ENCODE results near the gene PTX4.
"Not testable (repeated sequence)": the region's sequence is repeated elsewhere in the genome, so short reads cannot be mapped to it uniquely, and the experiment has no call there.

The PTX4 gene

DNA sequence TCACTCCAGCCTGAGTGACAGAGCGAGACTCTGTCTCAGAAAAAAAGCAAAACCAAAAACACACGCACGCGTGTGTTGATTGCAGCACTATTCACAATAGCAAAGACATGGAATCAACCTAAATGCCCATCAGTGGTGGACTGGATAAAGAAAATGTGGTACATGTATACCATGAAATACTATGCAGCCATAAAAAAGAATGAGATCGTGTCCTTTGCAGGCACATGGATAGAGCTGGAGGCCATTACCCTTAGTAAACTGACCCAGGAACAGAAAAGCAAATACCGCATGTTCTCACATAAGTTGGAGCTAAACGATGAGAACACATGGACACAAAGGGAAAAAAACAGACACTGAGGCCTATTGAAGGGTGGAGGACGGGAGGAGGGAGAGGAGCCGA, 9.8 kb downstream of the PTX4 start:
- DNase-seq, result not testable (repeated sequence)

DNA sequence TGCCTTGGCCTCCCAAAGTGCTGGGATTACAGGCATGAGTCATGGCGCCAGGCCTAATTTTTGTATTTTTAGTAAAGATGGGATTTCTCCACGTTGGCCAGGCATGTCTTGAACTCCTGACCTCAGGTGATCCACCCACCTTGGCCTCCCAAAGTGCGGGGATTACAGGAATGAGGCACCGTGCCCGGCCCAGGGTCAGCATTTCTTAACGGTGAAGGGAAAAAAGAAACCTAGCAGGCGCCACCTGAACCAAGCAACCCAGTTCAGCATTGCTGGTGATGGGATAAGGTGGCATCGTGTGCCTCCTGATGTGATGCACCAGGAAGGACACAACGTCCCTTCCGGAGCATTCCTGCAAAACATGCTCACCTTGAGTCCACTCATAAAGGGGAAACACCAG, 11.7 kb downstream of the PTX4 start:
- DNase-seq, result no peak

DNA sequence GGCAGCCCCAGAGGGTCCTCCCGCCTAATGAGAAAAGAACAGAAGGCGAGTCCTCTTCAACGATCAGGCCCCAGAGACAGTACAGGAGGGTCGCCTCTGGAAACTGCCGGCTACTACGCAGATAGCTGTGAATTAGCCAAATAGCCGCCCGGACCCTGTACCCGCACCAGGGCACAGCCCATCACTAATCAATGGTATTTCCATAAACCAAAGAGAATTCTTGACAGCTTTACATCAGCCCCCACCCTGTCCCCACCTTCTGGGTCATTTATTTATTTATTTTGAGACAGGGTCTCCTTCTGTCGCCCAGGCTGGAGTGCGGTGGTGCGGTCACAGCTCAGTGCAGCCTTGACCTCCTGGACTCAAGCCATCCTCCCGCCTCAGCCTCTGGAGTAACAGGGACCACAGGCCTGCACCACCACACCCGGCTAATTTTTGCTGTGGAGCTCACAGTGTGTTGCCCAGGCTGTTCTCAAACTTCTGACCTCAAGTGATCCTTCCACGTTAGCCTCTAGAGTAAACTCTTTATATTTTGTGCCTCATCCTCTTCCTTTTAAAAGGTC, 13.1 kb downstream of the PTX4 start:
- no peak for DNase-seq

GRCh38 chr16:1474796-1475551, 13.8 kb downstream of the PTX4 start, which contains the start of gene CLCN7:
Gene CLCN7 (minus strand): TSS chr16:1475028. CDS start chr16:1474974, 54 bp downstream.
- DNase-seq, result peak; percentile 79 to 86

- no peak for DNase-seq
These were observed 14.5 kb downstream of the PTX4 start for GRCh38 chr16:1474082-1474795.

- no peak for DNase-seq
These were observed 15.8 kb downstream of the PTX4 start for GRCh38 chr16:1472974-1473373.

DNA sequence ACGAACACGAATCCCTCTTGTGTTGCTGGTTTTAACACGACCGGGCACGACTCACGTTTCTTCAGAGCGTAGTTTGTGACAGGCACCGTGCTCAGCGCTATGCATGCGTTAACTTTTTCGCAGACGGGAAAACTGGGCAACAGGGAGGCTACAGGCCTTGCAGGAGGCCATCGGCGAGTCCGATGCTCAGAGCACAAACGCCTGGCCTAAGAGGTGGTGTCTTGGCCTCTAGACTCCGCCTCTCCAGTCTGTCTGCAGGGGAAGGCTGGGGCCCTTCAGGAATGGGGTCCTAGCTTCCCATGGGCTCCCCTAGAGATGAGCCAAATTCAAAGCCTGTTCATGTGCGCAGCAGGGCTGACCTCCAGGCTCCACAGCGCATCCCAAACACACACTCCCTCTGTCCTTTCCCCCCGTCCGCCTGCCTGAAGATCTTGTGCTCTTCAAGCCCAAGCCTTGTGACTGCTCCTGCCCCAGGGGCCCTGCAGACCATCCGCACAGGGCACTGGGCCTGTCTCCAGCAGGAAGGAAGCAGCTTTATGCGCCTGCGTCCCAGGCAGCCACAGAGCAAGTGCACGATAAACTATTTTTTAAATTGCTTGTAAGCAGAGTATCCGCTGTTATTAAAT, 17.1 kb downstream of the PTX4 start:
- no peak for DNase-seq

GRCh38 chr16:1470481-1471251, 18.1 kb downstream of the PTX4 start:
- no peak for DNase-seq

- no peak for DNase-seq
These were observed 19.0 kb downstream of the PTX4 start for GRCh38 chr16:1469693-1470201.

DNA sequence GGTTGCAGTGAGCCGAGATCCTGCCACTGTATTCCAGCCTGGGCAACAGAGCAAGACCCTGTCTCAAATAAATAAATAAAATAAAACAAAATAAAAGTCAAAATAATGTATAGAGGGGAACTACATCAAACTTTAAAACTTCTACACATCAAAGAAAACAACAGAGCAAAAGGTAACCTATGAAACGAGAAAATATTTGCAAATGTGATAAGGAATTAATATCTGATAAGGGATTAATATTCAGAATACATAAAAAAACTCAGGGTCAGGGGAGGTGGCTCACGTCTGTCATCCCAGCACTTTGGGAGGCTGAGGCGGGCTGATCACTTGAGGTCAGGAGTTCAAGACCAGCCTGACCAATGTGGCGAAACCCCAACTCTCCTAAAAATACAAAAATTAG, 19.6 kb downstream of the PTX4 start:
- not testable (repeated sequence) for DNase-seq

DNA sequence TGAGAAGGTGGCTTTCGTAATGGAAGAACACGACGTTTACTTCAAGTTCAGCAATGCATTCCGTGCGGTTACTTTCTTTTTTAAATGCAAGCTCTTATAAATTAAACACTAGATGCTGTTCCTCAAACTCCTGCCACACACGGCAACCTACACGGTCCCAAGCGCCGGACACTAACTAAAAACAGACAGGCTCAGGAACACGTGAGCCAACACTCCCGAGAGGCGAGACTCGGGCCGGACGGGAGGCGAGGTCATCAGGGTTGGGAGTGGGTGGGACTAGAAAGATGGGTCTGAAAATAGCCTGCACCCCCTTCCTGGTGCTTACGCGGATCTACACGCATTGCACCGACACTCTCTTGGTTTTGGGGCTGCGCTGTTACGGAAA, 20.3 kb downstream of the PTX4 start:
- no peak for DNase-seq

- no peak for DNase-seq
These were observed 21.7 kb downstream of the PTX4 start for GRCh38 chr16:1466968-1467521.

GRCh38 chr16:1466054-1466453, 22.7 kb downstream of the PTX4 start:
- no peak for DNase-seq

DNA sequence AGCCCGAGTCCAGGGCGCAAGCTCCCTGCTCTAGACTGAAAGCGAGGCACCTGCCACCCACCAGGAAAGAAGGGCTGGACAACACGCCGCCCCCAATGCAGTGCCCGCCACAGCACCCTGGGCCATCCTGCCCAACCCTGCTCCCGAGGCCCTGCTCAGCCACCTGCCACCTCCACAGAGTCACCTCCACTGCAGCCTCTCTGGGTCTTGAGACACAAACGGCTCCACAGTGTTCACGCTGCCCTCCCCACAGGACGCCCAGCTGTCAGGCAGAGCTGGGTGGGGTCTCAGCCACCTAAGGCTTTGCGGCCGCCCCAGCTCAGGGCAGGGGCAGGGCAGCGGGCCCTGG, 23.2 kb downstream of the PTX4 start:
- DNase-seq, result no peak

DNA sequence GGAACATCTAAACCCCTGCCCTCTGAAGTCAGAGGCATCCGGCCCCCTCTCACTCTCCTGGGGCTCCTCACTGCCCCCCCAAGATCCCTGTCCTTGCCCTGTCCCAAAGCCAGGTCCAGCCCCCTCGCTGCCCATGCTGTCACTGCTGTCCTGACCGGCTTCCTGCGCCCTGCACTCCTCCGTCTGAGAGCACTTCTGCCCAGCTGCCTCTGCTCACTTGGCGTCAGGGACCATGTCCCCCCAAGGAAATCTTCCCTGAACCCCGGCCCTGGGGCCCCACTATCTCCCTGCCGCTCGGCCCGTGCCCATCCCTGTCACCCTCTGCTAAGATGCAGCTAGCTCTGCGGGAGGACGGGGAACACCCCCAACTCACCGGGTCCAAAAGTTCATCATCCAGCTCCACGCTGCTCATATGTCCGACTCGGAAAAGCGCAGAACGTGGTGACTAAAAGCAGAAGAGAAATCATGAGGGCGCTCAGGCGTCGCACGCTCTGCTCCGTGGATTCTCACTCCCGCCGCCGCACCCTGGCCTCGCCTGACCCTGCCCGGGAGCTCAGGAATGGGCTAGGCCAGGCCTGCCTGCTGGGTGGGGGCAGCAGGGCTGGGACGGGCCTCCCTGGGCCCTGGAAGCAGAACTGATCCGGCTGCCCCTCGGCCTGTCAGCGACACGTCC, 23.7 kb downstream of the PTX4 start:
- no peak for DNase-seq

DNA sequence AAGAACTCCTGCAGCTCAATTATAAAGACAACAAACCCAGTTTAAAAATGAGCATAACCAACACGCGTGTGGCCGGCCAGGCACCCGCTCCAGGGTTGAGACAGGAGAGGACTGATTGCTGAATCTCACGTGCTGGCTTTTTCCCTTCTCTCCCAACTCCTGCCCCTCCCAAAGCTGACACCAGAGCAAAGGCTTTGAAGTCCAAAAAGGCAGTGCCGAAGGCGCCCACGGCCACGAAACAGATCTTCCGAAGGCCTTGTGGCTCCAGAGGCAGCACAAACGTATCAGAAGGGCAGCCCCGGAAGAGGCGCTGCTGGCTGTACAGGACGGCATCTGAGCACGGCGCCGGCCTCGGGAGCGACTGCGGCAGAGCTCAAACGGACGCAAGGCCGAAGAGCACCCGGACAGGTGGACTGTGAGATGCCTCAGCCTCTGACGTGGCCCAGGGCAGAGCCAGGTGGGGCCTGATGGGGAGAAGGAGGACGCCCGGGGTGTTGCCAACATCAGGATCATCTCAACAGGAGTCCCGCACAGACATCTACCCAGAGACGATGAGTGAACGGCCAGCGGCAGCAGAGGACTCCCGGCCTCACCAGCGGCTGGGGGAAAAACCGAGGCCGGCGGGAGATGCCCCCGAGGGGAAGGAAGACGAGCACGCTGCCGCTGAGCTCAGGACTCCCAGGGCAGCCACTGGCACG, 24.4 kb downstream of the PTX4 start:
- DNase-seq, result no peak

GRCh38 chr16:1461146-1461545, 27.6 kb downstream of the PTX4 start:
- no peak for DNase-seq

DNA sequence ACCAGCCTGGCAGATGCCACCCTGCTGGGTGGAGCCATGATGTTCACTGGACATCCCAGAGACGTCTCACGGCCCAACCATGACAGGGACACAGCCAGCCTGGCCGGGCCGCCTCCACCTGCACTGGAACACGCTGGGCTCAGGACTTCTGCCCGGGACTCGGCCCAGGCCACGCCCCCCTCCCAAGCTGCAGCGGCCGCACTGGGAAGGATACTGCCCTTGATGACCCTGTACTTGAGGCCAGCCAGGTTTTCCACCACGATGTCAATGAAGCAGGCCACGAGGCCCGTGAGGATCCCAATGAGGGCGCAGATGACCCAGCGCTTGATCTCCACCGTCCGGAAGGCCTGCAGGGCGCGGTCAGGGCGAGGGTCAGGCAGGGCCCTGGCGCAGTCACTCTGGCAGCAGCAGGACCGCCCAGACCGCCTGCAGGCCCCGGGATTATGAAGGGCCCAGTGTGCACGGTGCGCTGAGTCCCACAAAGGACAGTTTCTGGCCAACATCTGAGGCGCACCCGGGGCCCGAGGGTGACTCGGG, 28.1 kb downstream of the PTX4 start:
- DNase-seq, result no peak

GRCh38 chr16:1459967-1460366, 28.8 kb downstream of the PTX4 start:
- no peak for DNase-seq

DNA sequence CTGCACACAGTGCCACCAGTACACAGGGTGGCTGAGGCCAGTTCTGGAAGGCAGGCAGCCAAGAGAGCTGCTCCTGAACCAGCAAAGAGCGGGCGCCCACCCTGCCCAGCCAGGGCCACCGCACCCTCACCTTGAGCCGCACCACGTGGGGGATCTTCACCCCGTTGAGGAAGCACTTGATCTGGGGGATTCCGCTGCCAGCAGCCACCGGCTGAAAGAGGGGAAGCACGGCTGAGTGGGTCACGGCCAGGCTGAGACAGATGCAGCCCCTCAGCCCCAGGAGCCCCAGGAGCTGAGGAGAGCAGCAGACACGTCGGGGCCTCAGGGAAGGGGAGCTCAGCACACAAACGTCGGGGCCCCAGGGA, 29.8 kb downstream of the PTX4 start:
- DNase-seq, result no peak
